IPS-18a (cell line): ENCODE measurements around the gene AIFM3.

Source experiments
- H3K27ac ChIP-seq: one replicate; pipeline ENCODE4 v1.5.1; 2013; ENCODE audit warnings: low read length
- H3K27me3 ChIP-seq: one replicate; pipeline ENCODE4 v1.6.1; 2013; ENCODE audit warnings: mild to moderate bottlenecking, low read length; ENCODE audit not compliant: control insufficient read depth, insufficient read depth
- H3K36me3 ChIP-seq: one replicate; pipeline ENCODE4 v1.6.1; 2013; ENCODE audit warnings: low read depth, low read length; ENCODE audit not compliant: control insufficient read depth
- H3K4me1 ChIP-seq: one replicate; pipeline ENCODE4 v1.6.1; 2013; ENCODE audit warnings: low read depth, low read length; ENCODE audit not compliant: control insufficient read depth
- H3K4me3 ChIP-seq: one replicate; pipeline ENCODE4 v1.5.1; 2013; ENCODE audit warnings: low read length
- H3K9ac ChIP-seq: one replicate; pipeline ENCODE4 v1.6.1; 2013; ENCODE audit warnings: mild to moderate bottlenecking, low read length, moderate library complexity
- H3K9me3 ChIP-seq: one replicate; pipeline ENCODE4 v1.6.1; 2013; ENCODE audit warnings: low read depth, low read length; ENCODE audit not compliant: control insufficient read depth

The AIFM3 gene

GRCh38 chr22:21009638-21010425 is 42.8 kb downstream of the AIFM3 start:
- Histone ChIP-seq H3K27ac (no peak overlapping the region), H3K4me3 (peak overlapping the region; percentile 12), H3K9ac (no peak overlapping the region), H3K36me3 (no peaks in the 10 kb centered on the region), H3K4me1 (peaks cover 19% of the 10 kb centered on the region), H3K9me3 (no peaks in the 10 kb centered on the region), H3K27me3 (peaks cover 4% of the 10 kb centered on the region)

- Histone ChIP-seq H3K36me3 (no peaks in the 10 kb centered on the region), H3K9ac (no peak overlapping the region), H3K4me1 (peaks cover 22% of the 10 kb centered on the region), H3K27me3 (peaks cover 4% of the 10 kb centered on the region), H3K27ac (no peak overlapping the region), H3K9me3 (no peaks in the 10 kb centered on the region), H3K4me3 (peak overlapping the region; percentile 12)
These were observed 43.5 kb downstream of the AIFM3 start for GRCh38 chr22:21010426-21011113.

DNA sequence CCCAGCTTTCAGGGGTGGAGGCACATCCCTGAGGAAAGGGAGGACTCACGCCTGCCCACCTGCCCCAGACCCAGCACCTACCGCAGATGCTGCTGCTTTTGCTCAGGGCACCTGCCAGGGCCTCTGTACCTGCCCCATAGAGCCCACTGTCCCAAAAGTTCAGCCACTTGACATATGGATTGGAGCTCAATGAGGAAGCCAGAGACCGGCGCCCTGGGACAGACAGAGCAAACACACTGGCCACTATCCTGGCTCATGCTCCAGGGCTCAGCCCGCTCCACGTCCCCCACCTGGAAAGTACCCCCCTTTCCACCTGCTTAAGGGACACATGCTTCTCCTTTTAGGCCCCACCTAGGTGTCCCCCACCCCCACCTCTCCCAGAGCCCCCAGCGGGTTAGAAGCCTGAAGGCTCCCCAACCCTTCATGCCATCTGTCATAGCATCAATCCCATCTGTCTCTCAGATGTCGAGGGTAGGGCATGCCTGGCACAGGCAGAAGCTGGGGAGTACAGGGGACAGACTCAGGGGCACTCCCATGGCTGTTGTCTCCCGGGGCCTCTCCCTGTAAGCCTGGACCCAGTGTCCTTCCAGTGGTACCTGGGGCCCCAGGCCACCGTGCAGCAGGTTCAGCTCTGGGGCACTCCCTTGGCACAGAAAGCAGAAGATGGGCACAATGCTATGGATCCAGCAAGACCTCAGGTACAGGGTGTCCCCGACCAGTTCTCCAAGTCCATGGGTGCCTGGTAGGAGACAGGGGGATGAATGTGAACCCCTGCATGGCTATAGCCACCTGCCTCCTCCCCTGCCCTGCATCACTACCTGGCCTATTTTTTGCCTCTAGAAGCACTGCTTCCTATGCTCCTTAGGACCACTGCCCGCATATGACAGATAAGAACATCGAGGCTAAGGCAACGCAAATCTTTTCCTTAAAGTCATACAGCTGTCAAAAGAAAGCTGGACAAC is 45.7 kb downstream of the AIFM3 start:
- Histone ChIP-seq H3K36me3 (no peaks in the 10 kb centered on the region), H3K9ac (no peak overlapping the region), H3K27me3 (peaks cover 4% of the 10 kb centered on the region), H3K9me3 (no peaks in the 10 kb centered on the region), H3K27ac (no peak overlapping the region), H3K4me1 (peaks cover 22% of the 10 kb centered on the region), H3K4me3 (no peak overlapping the region)

DNA sequence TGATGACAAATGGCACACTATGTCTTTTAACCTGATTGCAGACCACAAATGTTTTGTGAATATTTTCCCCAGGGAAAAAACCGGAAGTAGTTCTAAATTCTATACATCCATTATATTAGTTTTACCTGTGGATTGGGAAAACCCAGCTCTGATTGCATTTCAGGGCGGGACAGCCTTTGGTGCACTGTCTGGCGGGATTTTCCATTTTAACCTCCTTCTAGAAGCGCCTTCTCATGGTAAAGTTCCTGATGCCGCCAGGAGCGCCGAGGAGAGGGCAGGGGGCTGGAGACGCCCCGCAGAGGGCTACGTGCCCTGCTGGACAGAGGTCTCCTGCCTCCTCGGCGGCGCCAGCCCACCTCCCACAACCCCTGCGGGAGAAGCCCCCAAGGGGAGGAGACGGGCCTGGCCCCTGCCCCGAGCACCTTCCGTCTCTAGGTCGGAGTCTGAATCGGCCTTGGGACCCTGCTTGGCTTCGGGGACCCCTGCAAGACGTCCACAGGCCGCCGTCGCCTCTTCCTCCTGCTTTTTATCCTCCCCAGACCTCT is 46.7 kb downstream of the AIFM3 start:
- Histone ChIP-seq H3K4me1 (peaks cover 22% of the 10 kb centered on the region), H3K9ac (peak overlapping the region; percentile 44), H3K9me3 (no peaks in the 10 kb centered on the region), H3K36me3 (no peaks in the 10 kb centered on the region), H3K4me3 (peak overlapping the region; percentile 71), H3K27ac (no peak overlapping the region), H3K27me3 (peaks cover 4% of the 10 kb centered on the region)

DNA sequence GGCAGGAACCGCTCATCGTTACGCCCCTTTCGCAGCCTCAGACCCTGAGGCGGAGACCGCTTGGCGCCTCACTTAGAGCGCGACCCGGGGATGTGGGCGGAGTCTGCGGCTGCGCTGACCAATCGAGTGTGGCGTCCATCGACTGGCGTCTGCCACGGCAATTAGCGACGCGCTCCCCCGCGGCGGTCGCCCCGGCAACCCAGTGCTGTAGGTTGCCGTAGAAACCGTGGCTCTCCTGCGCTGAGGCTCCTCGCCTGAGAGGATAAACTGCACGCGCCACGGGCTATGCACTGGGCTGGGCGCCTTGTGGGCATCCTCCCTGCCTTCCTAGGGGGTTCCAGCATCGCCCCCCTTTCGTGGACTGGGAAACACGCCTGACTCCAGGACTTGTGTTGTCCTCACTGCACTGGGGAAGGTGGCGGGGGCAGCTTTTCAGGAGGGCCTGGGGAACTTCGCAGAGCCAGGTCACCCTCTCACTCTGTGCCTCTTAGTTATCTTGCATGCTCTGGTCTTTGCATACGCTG is 47.2 kb downstream of the AIFM3 start:
- Histone ChIP-seq H3K4me1 (peaks cover 22% of the 10 kb centered on the region), H3K9me3 (no peaks in the 10 kb centered on the region), H3K27ac (no peak overlapping the region), H3K36me3 (no peaks in the 10 kb centered on the region), H3K4me3 (peak overlapping the region; percentile 71), H3K9ac (peak overlapping the region; percentile 44), H3K27me3 (peaks cover 4% of the 10 kb centered on the region)

DNA sequence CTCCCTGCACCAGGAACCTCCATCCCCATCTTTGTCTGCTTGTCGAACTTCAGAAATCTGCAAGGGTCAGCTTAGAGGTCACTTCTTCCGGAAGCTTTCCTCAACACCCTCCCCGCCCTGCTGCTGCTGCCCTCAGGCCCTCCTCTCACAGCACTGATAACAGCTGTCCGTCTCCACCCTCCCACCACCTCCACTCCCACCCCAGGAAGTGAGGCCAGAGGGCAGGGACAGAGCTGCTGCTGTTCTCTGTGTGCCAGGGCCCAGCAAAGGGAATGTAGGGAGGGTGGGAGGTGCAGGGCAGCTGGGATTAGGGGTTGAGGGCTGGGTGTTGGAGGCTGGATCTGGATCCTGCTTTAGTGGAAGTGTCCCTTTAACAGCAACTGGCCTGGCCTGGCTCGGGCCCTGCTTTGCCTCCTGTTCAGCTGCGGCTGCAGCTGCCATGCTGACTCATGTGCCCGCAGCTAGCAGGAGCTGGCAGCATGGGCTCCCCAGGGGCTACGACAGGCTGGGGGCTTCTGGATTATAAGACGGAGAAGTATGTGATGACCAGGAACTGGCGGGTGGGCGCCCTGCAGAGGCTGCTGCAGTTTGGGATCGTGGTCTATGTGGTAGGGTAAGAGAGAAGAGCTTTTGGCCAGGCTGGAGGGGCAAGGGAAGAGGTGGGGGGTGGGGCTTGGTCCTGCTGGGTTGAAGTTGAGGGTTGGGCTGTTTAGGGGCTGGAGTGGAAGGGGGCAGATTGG is 47.8 kb downstream of the AIFM3 start, which contains the start of gene P2RX6:
Gene P2RX6 (plus strand): TSS at position 440 of the 740 bp plus-strand sequence. CDS start 10 bp downstream, at position 450.
- H3K9ac ChIP-seq, result peak within 1 kb of the TSS; percentile 44
- H3K36me3 ChIP-seq, result no peaks in the 10 kb centered on the region
- no peak within 1 kb of the TSS for H3K27ac ChIP-seq
- peak within 1 kb of the TSS; percentile 71 for H3K4me3 ChIP-seq
- peaks cover 19% of the 10 kb centered on the region for H3K4me1 ChIP-seq
- peaks cover 4% of the 10 kb centered on the region for H3K27me3 ChIP-seq
- H3K9me3 ChIP-seq, result no peaks in the 10 kb centered on the region

GRCh38 chr22:21015466-21016006 is 48.5 kb downstream of the AIFM3 start:
- H3K27me3 ChIP-seq, result peaks cover 4% of the 10 kb centered on the region
- H3K4me3 ChIP-seq, result no peak overlapping the region
- no peak overlapping the region for H3K27ac ChIP-seq
- H3K9ac ChIP-seq, result no peak overlapping the region
- peaks cover 13% of the 10 kb centered on the region for H3K4me1 ChIP-seq
- no peaks in the 10 kb centered on the region for H3K9me3 ChIP-seq
- no peaks in the 10 kb centered on the region for H3K36me3 ChIP-seq

- peaks cover 12% of the 10 kb centered on the region for H3K4me1 ChIP-seq
- no peak overlapping the region for H3K4me3 ChIP-seq
These were observed 49.8 kb downstream of the AIFM3 start for GRCh38 chr22:21016644-21017420.

DNA sequence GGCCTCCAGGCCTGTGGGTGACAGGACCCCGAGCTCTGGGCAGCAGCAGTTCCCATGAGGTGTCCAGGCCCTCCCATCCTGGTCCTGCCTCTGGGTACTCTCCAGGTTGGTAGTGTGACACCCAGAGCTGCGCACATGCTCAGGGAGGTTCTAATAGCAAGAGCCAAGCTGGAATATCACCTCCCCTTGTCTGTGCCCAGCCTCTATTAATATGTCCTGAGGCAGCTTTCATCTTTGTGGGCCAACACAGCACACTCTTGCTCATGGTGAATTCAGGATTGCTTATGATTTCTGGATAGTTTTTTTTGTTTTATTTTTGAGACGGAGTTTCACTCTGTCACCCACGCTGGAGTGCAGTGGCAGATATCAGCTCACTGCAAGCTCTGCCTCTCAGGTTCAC is 51.3 kb downstream of the AIFM3 start:
- no peaks in the 10 kb centered on the region for H3K36me3 ChIP-seq
- H3K4me1 ChIP-seq, result peaks cover 11% of the 10 kb centered on the region
- H3K27ac ChIP-seq, result no peak overlapping the region
- H3K9ac ChIP-seq, result no peak overlapping the region
- no peaks in the 10 kb centered on the region for H3K9me3 ChIP-seq
- peaks cover 4% of the 10 kb centered on the region for H3K27me3 ChIP-seq
- no peak overlapping the region for H3K4me3 ChIP-seq

More at GRCh38 chr22:21016644-21017420, 49.8 kb downstream of the AIFM3 start:
- no peak overlapping the region for H3K27ac ChIP-seq
- no peaks in the 10 kb centered on the region for H3K36me3 ChIP-seq
- H3K9me3 ChIP-seq, result no peaks in the 10 kb centered on the region
- H3K9ac ChIP-seq, result no peak overlapping the region
- peaks cover 4% of the 10 kb centered on the region for H3K27me3 ChIP-seq
